ENCODE results near the gene VEPH1.
A peak's percentile ranks its signal among the peaks of the same experiment; 100 is the strongest.
"Not testable (repeated sequence)": the region's sequence is repeated elsewhere in the genome, so short reads cannot be mapped to it uniquely, and the experiment has no call there.

Gene VEPH1

DNA sequence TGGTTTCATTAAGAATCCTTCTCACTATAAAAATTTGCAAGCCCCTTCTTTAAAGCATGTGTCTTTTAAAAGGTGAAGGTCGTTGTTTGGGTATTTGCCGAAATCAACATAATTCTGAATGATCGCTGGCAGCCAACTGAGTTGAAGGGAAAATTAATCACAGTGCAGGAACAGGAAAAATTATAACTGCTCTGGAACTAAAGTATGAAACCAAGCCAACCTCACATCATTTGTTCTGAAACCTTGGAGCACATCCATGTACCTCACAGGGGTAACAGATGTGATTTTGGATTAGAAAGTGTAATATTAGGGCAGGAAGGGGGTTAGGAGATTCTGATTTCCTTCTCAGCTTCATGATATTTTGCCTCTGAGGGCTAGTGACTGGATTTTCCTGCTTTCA lies 118.7 kb downstream of the VEPH1 start:
- no peak for DNase-seq (ENCODE audit: low read depth)

DNA sequence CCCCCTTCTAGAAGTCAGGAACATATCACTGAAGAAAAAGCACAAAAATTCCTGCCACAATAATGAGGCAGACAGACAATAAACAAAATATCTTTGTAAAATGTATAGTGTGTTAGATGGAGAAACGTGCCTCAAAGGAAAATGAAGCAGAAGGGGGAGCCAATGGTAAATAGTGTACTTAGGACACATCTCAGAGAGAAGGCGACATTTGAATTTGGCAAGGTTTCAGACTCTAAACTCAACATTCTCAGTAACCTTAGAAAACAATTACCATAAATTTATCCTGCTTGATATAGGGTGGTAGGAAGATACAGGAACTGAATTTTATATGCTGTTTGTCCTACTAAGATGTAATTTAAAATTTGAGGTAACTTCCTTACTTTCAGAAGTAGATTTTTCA lies 119.2 kb downstream of the VEPH1 start:
- DNase-seq (ENCODE audit: low read depth), result no peak

DNA sequence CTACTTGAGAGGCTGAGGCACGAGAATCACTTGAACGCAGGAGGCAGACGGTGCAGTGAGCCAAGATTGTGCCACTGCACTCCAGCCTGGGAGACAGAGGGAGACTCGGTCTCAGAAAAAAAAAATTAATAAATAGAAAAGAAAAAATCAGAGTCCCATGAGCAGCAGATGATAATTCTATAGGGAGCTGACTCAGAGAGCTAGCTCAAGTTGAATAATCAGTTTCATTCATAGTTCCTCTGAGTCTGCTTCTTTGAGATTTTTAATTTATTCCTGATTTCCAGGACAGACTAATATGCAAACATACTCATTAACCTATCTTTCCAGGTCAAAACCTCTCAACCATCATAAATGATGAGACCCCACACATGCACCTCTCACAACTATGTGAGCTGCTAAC lies 121.6 kb downstream of the VEPH1 start:
- no peak for DNase-seq (ENCODE audit: low read depth)

DNA sequence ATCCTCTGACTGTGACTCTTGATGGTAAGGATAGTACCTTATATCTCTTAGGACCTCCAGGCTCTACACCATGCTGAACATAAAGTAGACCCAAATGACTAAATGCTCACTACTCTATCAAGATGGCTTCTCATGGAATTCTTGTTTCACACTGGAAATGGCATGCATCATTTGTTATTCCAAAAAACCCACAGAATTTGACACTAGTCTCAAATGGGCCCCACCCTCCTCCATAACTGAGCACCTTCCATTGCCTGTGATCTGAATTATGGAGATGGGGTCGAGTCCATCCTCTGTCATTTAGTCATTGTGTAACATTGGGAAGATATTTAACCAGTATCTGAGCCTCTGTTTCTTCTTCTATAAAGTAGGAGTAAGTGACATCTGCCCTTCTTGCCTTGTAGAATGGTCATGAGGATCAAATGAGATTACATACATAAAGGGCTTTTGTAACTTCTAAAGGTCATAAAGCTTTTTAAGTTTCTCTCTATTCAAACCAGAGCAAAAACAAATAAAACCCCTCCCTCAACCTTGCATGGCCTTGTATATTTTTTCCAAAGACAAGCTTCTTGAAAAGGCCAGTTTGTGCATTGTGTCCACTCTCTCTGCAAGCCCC lies 123.6 kb downstream of the VEPH1 start:
- no peak for DNase-seq (ENCODE audit: low read depth)

DNA sequence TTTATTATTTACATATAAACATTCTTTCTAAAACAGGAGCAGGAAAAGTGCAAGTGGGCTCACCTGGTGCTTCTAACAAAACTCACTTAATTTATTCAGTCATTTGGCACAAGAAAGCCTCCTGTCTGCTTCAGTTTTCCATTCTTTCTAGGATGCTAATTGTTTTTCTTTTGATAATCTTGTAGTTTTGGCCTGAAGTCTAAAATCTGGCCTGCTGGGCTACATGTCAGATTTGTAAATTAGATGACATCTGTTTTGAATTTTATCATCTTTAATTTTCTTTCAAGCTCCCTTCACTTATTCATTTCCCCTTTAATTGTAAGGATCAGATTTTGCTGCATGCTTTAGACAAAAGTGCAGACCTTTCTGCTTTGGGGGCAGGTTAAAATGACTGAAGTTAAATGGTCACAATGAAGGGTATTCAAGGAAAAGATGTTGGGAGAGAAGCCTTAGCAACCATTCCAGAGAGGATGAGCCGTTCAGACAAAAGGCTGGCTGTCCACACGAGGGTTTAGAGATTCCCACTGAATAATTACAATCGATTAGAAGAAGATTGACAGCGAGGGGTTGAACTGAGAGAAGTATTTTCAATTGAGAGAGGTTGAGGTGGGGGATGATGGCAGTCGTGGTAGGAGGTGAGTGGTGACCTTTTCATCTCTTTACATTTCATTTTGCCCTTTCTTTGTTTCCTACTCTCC lies 126.5 kb downstream of the VEPH1 start:
- DNase-seq (ENCODE audit: low read depth), result no peak

DNA sequence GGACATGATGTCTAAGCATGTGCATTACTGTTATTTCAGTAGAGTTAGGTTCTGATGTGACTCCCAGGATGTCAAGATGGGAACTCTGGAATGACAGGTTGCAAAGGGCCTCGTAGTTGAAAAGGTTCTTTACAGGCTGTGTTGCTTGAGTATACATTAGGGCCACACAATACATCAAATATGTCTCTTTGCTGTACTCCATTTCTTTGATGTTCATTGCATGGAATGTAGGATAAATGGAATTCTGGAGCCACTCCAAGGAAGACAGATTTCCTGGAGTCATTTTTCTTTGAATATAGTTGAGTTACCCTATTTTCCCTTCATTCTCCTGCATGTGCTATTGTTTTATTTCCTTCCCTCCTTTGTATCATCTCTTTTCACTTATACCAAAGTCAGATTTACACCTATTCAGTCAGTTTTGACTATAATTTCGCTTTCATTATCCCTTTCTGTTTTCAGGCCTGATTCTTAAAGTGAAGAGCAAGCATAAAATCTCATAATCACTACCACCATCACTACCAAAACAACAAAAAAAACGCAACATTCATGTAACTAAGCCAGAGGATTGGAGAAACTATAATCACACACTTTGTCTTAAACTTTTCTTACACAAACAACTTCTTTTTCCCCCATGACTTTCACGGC lies 127.8 kb downstream of the VEPH1 start:
- DNase-seq (ENCODE audit: low read depth), result no peak

DNA sequence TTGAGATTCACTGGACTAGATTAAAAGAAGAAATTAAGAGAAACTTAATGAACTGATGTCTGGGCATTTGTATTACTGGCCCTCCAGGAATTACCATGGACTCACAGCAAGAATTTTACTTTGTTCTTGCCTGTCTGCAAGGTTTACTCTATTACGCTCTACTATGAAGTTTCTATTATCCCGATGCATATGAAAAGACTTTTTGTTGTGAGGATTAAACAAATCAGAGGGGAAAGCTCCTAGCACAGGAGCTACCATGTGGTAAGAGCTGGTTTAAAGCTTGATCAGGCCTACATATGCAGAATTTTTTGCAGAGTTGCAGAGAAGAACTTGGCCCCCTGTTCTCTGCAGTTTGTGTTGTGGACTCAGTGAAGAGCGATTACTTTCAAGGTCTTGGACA lies 128.3 kb downstream of the VEPH1 start:
- DNase-seq (ENCODE audit: low read depth), result no peak

DNA sequence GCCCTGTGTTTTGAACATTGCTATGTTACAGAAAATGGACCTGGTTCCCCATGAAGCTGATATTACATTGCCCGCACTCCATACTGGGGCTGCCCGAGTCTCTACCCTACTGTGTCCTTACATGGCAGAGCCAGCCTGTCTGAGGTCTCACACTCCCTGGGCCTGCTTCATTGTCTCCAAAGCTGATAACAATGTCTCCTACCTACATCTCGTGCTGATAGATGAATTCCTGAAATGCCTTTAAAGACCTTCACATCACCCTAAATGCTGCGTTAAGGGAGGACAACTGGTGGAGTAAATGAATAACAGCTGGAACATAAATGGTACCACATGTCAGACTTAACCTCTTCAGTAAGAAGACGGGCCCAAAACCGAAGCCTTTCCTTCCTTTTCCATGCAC lies 129.4 kb downstream of the VEPH1 start:
- DNase-seq (ENCODE audit: low read depth), result peak; percentile 66

DNA sequence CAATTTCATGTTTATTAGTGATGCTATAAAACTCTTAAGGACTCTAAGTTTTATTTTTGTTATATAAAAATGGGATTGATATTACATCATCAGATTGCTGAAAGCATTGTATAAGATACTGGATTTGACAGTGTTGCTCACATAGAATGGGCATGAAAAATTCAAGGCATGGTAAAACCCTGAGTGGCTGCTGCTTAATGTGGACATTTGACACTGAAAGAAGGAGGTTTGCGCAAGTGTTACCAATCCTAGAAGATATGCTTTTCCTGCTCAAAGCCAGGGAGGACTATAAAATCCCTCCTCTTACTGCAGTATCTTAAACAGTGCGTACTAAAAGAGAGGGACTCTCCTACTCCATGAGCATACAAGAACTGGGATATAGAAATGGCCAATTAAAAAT lies 132.3 kb downstream of the VEPH1 start:
- DNase-seq (ENCODE audit: low read depth), result no peak

DNA sequence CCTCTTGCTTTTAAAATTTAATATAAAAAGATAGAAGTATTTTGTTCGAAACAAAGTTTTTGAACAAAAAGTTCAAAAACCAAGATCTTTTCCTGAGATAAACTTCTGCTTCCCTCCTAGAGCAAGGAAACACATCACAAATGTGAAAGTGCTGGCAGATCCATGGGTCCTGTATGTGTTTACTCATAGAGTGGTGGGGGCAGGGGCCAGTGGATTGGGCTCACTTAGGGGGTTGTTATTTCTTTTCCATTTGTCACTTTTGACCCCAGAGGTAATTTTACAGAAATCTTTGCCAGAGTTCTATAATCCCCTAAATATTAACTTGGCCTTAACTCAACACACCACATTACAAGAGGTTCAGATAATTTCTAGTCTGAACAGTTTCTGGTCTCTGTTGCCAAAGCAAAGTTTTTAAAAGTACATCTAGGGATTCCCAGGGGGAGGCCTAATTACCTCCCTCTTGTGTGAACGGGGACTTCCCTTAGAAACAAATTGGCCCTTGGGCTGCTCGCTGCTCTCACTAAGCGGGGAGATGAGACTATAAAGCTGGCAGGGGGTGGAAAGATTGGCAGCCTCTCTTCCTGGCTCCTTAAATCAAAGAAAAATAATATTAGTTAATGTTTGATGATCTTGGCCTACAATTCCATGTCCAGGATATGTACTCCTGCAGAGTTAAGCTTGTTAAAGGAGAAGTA lies 133.3 kb downstream of the VEPH1 start:
- no peak for DNase-seq (ENCODE audit: low read depth)

DNA sequence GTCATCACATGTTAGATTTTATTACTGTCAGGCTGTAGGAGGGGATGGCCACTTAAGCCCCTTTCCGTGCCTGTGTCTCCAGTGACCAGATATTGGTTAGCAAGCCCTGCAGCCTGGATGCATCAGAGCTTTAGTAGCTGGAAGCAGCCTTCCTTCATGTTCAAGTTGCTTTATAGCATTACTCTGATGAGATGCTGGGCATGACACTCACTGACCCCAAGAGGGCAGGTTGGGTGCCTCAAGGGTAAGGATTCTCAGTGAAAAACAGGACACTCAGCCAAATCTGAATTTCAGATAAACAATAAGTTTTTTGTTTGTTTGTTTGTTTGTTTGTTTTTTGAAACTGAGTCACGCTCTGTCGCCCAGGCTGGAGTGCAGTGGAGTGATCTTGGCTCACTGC lies 135.0 kb downstream of the VEPH1 start:
- DNase-seq (ENCODE audit: low read depth), result no peak

DNA sequence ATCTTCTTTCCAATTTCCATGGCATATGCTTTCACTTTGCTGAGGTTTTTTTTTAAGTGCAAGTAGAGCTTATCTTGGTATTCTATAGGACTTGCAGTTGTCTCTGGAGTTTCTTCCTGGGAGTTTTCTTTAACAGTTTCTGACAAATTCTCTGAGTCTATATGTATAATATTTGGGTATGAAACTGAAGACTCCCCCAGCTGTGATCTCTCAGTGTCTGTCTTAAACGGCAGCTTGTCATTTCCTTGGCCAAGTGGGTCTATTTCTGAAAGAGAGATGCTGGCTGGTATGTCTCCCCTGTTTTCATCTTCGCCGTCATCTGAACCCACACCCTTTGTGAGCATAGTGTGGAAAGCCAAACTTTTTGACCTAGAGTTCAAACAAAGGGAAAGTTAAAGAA lies 139.8 kb downstream of the VEPH1 start:
- DNase-seq (ENCODE audit: low read depth), result no peak

DNA sequence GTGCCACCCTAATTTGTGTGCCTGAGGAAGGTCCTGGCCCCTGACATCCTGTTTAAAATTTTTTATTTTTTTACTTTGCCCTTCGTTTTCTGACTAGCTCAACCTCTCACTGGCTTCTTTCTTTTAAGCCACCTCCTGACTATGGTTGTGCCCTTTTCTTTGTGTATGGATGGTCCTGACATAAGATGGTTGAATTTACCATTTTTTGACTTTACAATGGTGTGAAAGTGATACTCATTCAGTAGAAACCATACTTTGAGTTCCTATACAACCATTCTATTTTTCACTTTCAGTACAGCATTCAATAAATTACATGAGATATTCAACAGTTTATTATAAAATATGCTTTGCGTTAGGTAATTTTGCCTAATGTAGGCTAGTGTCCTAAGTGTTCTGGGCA lies 140.9 kb downstream of the VEPH1 start:
- DNase-seq (ENCODE audit: low read depth), result no peak

DNA sequence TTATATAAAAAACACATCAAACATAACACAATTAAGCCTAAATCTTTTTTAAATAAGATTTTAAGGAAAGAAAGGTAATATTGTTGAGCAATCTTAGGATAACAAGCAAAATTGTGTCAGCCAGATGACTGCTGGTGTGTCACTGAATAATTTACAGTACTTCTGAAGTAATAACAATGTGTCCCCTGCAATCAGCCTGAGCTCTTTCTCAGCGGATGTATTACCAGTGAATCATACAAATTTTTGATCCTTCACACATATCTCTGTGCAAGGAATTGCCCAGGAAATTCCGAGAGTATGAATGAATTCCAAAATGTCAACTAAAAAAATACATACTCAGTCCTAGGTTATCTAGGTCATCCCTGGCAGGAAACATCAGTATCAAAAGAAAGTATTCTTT lies 143.2 kb downstream of the VEPH1 start:
- DNase-seq (ENCODE audit: low read depth), result peak; percentile 96

DNA sequence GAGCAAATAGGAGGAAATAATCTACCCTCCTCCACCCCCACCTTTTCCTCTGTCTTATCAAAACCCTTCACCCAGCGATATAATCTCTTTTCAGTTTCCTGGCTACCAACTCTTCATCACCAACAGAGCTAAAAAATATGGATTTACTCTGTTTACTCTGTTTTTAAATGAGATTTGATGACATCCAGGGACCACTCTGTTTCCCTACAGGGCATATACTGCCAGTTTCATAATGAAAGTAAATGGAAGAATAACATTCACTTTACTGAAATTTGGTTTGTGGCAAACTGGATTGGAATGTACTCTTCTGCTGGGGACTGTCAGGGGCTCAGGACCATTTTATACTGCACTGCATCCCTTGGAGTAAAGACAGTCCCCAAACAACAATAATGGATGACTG lies 146.7 kb downstream of the VEPH1 start:
- no peak for DNase-seq (ENCODE audit: low read depth)

DNA sequence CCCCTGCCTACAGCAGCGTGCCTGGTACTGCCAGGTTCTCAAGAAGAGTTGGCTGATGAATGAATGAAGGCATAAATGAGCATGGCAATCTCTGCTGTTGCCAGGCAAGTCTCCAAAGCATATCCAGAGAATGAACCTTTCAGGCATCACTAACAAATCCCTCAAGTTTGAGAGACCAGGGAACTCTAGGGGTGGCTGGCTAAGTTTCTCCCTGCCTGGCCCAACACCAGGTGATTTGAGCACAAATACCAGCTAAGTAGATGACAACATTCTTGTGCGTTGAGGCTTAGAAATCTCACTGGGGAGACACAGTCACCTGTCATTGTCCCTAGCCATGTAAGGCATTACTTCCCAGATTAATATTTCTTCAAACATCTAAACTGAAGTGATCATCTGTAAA lies 147.9 kb downstream of the VEPH1 start:
- no peak for DNase-seq (ENCODE audit: low read depth)

DNA sequence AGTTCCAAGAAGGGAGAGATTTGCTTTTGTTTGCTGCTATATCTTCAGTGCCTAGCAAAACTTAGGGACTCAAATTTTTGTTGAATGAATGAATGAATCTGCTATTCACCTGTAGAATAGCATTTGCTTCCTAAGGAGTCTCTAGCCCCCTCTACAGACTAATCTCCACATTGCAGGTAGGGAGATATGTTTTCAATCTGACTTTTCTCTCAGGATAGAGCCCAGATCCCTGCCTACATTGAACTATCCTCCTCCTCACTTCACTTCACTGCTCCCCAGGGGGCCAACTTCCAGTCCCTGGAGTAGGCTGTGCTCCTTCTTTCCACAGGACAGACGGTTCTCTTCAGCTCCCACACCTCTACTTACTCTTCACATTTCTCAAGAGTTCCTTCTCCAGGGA lies 148.5 kb downstream of the VEPH1 start:
- no peak for DNase-seq (ENCODE audit: low read depth)

DNA sequence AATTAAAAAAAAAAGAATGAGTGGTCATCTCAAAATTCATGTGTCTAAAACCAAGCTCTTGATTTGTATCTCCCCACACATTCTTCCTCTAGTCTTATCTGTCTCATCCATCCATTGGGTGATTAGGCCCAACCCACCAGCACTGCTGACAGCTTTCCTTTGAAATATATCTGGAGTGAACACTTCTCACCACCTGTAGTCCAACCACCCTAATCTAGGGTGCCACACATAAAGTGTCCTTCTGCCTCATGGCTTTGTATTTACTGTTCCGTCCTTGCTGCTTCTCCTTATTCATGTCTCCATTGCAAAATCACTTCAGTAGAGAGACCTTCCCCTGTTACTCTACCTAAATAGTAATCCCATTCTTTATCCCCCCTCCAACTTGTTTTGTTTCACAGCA lies 149.0 kb downstream of the VEPH1 start:
- DNase-seq (ENCODE audit: low read depth), result no peak

DNA sequence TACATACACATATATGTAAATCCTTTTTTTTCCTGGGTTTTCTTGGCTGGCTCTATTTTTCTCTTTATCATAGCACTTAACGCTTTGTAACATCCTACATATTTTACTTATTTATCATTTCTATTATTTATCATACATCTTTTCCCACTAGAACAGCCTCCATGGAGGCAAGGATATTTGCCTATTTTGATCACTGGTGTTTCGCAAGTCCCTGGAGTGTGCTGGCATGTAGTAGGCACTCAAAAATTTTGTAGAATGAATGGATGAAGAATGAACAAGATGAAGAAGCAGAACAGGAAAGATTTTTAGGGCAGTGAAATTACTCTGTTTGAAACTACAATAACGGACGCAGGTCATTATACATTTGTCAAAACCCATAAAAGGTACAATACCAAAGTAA lies 149.6 kb downstream of the VEPH1 start:
- no peak for DNase-seq (ENCODE audit: low read depth)

DNA sequence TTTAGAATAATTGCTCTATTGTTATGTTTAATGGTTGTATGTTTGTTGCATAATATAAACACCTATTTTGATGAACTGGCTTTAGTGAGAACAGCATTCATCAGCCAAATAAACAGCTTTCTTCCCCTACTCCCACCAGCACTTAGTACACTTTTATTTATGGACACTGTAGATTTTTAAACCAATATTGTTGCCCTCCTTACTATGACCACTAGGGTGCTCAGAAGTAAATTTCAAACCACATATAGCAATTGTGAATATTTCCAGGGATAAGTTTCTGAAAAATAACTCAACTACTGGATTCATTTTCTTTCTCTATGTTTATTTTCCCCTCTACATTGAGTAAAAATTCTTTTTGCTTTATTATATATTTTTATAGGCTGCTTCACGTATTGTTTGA lies 151.2 kb downstream of the VEPH1 start:
- no peak for DNase-seq (ENCODE audit: low read depth)

DNA sequence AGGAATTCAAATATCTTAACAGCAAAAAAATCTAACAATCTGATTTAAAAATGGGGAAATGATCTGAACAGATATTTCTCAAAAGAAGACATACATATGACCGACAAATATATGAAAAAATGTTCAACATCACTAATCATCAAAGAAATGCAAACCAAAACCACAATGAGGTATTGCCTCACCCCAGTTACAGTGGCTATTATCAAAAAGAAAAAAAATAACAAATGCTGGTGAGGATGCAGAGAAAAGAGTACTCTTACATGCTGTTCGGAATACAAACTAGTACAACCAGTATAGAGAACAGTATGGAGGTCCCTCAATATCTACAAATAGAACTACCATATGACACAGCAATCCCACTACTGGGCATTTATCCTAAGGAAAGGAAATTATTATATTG lies 152.6 kb downstream of the VEPH1 start:
- not testable (repeated sequence) for DNase-seq (ENCODE audit: low read depth)

DNA sequence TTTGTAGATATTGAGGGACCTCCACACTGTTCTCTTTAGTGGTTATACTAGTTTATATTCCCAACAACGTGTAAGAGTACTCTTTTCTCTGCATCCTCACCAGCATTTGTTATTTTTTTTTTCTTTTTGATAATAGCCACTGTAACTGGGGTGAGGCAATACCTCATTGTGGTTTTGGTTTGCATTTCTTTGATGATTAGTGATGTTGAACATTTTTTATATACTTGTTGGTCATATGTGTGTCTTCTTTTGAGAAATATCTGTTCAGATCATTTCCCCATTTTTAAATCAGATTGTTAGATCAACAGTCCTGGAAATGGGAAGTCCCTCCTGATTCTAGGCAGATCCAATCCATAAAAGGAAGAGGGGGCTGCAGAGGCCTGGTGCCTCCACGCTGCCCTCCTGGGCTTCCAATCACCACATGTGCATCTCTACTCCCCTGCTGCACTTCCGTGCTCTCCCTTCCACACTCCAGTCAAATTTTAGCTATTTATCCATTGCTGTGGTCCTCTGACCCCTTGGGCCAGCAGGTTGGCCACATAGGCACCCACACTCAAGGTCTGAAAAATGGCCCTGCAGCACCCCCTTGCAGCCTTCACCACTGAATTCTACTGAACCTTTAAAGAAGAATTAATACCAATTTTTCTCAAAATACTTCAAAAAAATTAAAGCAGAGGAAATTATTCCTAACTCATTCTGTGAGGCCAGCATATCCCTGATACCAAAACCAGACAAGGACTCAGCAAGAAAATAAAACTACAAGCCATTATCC lies 154.7 kb downstream of the VEPH1 start:
- DNase-seq (ENCODE audit: low read depth), result peak; percentile 52
